Natural killer cell (primary cell): Measurements from ENCODE around the gene MGMT. TPM values are rescaled to one million over a fixed set of nuclear protein-coding genes. Genes with fewer than 3 reads are reported as not detected.

Experiments used
- ATAC-seq, 3 donors: fragments of 150-1000 bp in 2 of 3; fragments of 200-7000 bp in 1 of 3; cut with Tn5 transposase; 1 replicate in 1 of 3; 2 replicates in 2 of 3; pipeline ENCODE4 v1.10.0; 2021; ENCODE audit warnings: mild to moderate bottlenecking in 2 of 3, moderate library complexity in 2 of 3
- DNase-seq, 2 donors: peaks; one replicate each; pipeline versions ENCODE4 v3.0.0 to v3.0.0-alpha.2; 2013 to 2021; ENCODE audit warnings: mixed read lengths in 1 of 2
- H3K27ac ChIP-seq: one replicate; pipeline ENCODE4 v1.5.1; 2013; ENCODE audit warnings: mild to moderate bottlenecking, low read length
- H3K27me3 ChIP-seq: one replicate; pipeline ENCODE4 v1.6.1; 2013; ENCODE audit warnings: low read length; ENCODE audit not compliant: control insufficient read depth, insufficient read depth
- H3K36me3 ChIP-seq: one replicate; pipeline ENCODE4 v1.6.1; 2013; ENCODE audit warnings: low read length; ENCODE audit not compliant: control insufficient read depth, insufficient read depth
- H3K4me1 ChIP-seq: one replicate; pipeline ENCODE4 v1.6.1; 2013; ENCODE audit warnings: low read length; ENCODE audit not compliant: control insufficient read depth, insufficient read depth
- H3K4me3 ChIP-seq: one replicate; pipeline ENCODE4 v1.5.1; 2013; ENCODE audit warnings: low read length
- H3K9me3 ChIP-seq: one replicate; pipeline ENCODE4 v1.6.1; 2013; ENCODE audit warnings: low read length; ENCODE audit not compliant: control insufficient read depth, insufficient read depth
- H3K27ac Mint-ChIP-seq, 2 donors: one replicate each; pipeline ENCODE4 v1.8.0; 2022; ENCODE audit warnings: mild to moderate bottlenecking in 2 of 2, mixed read lengths in 2 of 2, moderate library complexity in 1 of 2
- H3K27me3 Mint-ChIP-seq, 2 donors: one replicate each; pipeline ENCODE4 v1.8.0; 2022; ENCODE audit warnings: low read depth in 2 of 2, mixed read lengths in 2 of 2
- H3K36me3 Mint-ChIP-seq: one replicate; pipeline ENCODE4 v1.8.0; 2022; ENCODE audit warnings: mixed read lengths
- H3K4me1 Mint-ChIP-seq, 2 donors: one replicate each; pipeline ENCODE4 v1.8.0; 2022; ENCODE audit warnings: mixed read lengths in 2 of 2
- H3K4me3 Mint-ChIP-seq: one replicate; pipeline ENCODE4 v1.8.0; 2022; ENCODE audit warnings: mild to moderate bottlenecking, moderate library complexity, mixed read lengths
- H3K9me3 Mint-ChIP-seq, 2 donors: one replicate each; pipeline ENCODE4 v1.8.0; 2022; ENCODE audit warnings: mixed read lengths in 2 of 2
- CTCF ChIP-seq: fragments of 200-600 bp; IDR thresholded peaks from one replicate; pipeline ENCODE4 v1.8.0; 2022; ENCODE audit warnings: antibody characterized with exemption
- WGBS: methylation state at CpG from one replicate; pipeline ENCODE4 v1.1.7; 2013; ENCODE audit warnings: missing lambda C conversion rate; ENCODE audit not compliant: insufficient coverage; 5-methylcytosine and 5-hydroxymethylcytosine counted together
- intact Hi-C: fragments of 100-400 bp; cut with micrococcal nuclease; formaldehyde crosslinking; loops from one replicate; pipeline ENCODE4 v1.14.2; 2022
- total RNA-seq, 4 donors: library from RNA; stranded (reverse); fragments of 120-200 nt in 1 of 4; gene quantifications; one replicate each; pipeline versions ENCODE4 v1.2.3 to v1.2.4, GENCODE V29; 2013 to 2022

MGMT gene
- total RNA-seq, 3 donors from 2014 or later (not counting 1 experiment from before 2014, with no cell fraction given) = 16.5 to 19.7 (median 18.8) TPM

- Mint-ChIP-seq H3K4me3 (no peak overlapping the region), H3K27ac (no peak overlapping the region)
- intact Hi-C loops = no loop called here
Observed at GRCh38 chr10:129621693-129622092, 154.7 kb downstream of the MGMT start.

GRCh38 chr10:129622291-129622690, 155.2 kb downstream of the MGMT start:
- Histone ChIP-seq H3K27me3 (no peaks in the 10 kb centered on the region), H3K4me3 (no peak overlapping the region), H3K36me3 (no peaks in the 10 kb centered on the region), H3K9me3 (no peaks in the 10 kb centered on the region), H3K27ac (no peak overlapping the region), H3K4me1 (no peaks in the 10 kb centered on the region)
- WGBS = 100% methylated on average over 2 of the region's 3 CpGs
- no peak overlapping the region for H3K27ac Mint-ChIP-seq
- intact Hi-C loops = no loop called here
- no peaks in the 10 kb centered on the region for H3K27me3 Mint-ChIP-seq
- ATAC-seq (no peak), DNase-seq (no peak)
- no peaks in the 10 kb centered on the region for H3K9me3 Mint-ChIP-seq
- TF ChIP-seq CTCF = no peak
- peaks cover 25 to 26% of the 10 kb centered on the region in 2 donors for H3K4me1 Mint-ChIP-seq
- H3K4me3 Mint-ChIP-seq = no peak overlapping the region
- H3K36me3 Mint-ChIP-seq = no peaks in the 10 kb centered on the region

More at GRCh38 chr10:129621693-129622092, 154.7 kb downstream of the MGMT start:
- Histone ChIP-seq H3K27ac (no peak overlapping the region), H3K36me3 (no peaks in the 10 kb centered on the region), H3K4me3 (no peak overlapping the region), H3K27me3 (no peaks in the 10 kb centered on the region), H3K4me1 (no peaks in the 10 kb centered on the region), H3K9me3 (no peaks in the 10 kb centered on the region)
- Mint-ChIP-seq H3K36me3 (no peaks in the 10 kb centered on the region), H3K4me1 (peaks cover 25 to 26% of the 10 kb centered on the region in 2 donors), H3K9me3 (no peaks in the 10 kb centered on the region), H3K27me3 (no peaks in the 10 kb centered on the region)
- no peak for DNase-seq
- no peak for TF ChIP-seq CTCF
- no peak for ATAC-seq
- WGBS = 56% methylated on average over 2 of the region's 2 CpGs

GRCh38 chr10:129622736-129623135, 155.7 kb downstream of the MGMT start:
- no peaks in the 10 kb centered on the region for H3K36me3 ChIP-seq
- WGBS = 93% methylated on average over 9 of the region's 9 CpGs
- no peak for DNase-seq
- Mint-ChIP-seq H3K4me3 (no peak overlapping the region), H3K36me3 (no peaks in the 10 kb centered on the region), H3K9me3 (no peaks in the 10 kb centered on the region), H3K27ac (no peak overlapping the region), H3K27me3 (no peaks in the 10 kb centered on the region), H3K4me1 (peaks cover 25 to 26% of the 10 kb centered on the region in 2 donors)
- no peak for TF ChIP-seq CTCF
- ATAC-seq = no peak
- H3K4me1 ChIP-seq = no peaks in the 10 kb centered on the region
- no peak overlapping the region for H3K4me3 ChIP-seq
- no peaks in the 10 kb centered on the region for H3K9me3 ChIP-seq
- intact Hi-C loops = no loop called here
- H3K27me3 ChIP-seq = no peaks in the 10 kb centered on the region
- H3K27ac ChIP-seq = no peak overlapping the region

GRCh38 chr10:129624526-129624925, 157.5 kb downstream of the MGMT start:
- ATAC-seq (no peak), DNase-seq (no peak)
- H3K36me3 ChIP-seq = no peaks in the 10 kb centered on the region
- WGBS = 87% methylated on average over 11 of the region's 11 CpGs
- intact Hi-C loops = no loop called here
- H3K9me3 Mint-ChIP-seq = no peaks in the 10 kb centered on the region
- no peaks in the 10 kb centered on the region for H3K9me3 ChIP-seq
- no peak overlapping the region for H3K27ac Mint-ChIP-seq
- H3K36me3 Mint-ChIP-seq = no peaks in the 10 kb centered on the region
- H3K4me3 ChIP-seq = no peak overlapping the region
- no peak for TF ChIP-seq CTCF
- no peak overlapping the region for H3K27ac ChIP-seq
- no peaks in the 10 kb centered on the region for H3K4me1 ChIP-seq
- no peak overlapping the region for H3K4me3 Mint-ChIP-seq
- H3K27me3 Mint-ChIP-seq = no peaks in the 10 kb centered on the region
- peaks cover 23 to 26% of the 10 kb centered on the region in 2 donors for H3K4me1 Mint-ChIP-seq
- no peaks in the 10 kb centered on the region for H3K27me3 ChIP-seq
